Islet precursor cell (in vitro differentiated cells): Measurements from ENCODE around the gene CD70.
A peak's percentile ranks its signal among the peaks of the same experiment; 100 is the strongest.
"Not testable (repeated sequence)": the region's sequence is repeated elsewhere in the genome, so short reads cannot be mapped to it uniquely, and the experiment has no call there.

Source experiments
- DNase-seq: peaks from one replicate; pipeline ENCODE4 v3.0.0-alpha.2; 2018

CD70 gene

GRCh38 chr19:6568816-6569215 lies 22.1 kb downstream of the CD70 start:
- DNase-seq, result no peak

GRCh38 chr19:6568010-6568526 lies 22.9 kb downstream of the CD70 start:
- no peak for DNase-seq

DNA sequence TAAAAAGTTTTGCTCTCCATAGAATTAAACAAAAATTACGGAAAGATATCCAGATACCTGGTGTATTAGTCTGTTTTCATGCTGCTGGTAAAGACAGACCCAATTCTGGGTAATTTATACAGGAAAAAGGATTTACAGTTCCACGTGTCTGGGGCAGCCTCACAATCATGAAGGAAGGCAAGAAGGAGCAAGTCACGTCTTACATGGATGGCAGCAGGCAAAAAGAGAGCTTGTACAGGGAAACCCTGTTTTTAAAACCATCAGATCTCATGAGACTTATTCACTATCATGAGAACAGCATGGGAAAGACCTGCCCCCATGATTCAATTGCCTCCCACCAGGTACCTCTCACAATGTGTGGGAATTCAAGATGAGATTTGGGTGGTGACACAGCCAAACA lies 24.2 kb downstream of the CD70 start:
- DNase-seq, result not testable (repeated sequence)

- no peak for DNase-seq
Measured at GRCh38 chr19:6564393-6564792, 26.6 kb downstream of the CD70 start.

- DNase-seq, result not testable (repeated sequence)
Measured at GRCh38 chr19:6562437-6562836, 28.5 kb downstream of the CD70 start.

DNA sequence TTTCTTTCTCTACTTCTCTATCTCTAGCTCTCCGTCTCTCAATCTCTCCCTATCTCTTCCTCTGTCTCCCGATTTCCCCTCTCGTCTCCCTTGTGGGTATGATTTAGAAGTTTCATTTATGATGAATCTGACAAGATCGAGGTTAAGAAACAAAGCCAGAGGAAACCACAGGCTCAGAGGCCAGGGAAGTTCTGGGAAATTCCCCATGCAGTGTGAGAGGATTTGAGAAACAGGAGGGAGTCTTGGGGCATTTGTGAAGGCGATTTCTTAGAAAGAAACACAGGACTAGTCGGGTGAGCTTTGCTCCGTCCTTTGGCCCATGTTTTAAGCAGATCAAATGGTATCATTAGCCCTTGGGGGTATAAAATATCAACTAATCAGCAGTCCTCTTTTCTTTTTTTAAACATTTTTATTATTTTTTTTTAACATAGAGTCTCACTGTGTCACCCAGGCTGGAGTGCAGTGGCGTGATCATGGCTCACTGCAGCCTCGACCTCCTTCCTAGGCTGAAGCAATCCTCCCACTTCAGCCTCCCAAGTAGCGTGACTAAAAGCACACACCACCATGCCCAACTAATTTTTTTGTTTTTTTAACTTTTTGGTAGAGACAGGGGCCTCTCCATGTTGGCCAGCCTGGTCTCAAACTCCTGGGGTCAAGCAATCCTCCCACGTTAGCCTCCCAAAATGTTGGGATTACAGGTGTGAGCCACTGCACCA lies 34.3 kb downstream of the CD70 start:
- no peak for DNase-seq

GRCh38 chr19:6556043-6556449 lies 34.9 kb downstream of the CD70 start:
- no peak for DNase-seq

DNA sequence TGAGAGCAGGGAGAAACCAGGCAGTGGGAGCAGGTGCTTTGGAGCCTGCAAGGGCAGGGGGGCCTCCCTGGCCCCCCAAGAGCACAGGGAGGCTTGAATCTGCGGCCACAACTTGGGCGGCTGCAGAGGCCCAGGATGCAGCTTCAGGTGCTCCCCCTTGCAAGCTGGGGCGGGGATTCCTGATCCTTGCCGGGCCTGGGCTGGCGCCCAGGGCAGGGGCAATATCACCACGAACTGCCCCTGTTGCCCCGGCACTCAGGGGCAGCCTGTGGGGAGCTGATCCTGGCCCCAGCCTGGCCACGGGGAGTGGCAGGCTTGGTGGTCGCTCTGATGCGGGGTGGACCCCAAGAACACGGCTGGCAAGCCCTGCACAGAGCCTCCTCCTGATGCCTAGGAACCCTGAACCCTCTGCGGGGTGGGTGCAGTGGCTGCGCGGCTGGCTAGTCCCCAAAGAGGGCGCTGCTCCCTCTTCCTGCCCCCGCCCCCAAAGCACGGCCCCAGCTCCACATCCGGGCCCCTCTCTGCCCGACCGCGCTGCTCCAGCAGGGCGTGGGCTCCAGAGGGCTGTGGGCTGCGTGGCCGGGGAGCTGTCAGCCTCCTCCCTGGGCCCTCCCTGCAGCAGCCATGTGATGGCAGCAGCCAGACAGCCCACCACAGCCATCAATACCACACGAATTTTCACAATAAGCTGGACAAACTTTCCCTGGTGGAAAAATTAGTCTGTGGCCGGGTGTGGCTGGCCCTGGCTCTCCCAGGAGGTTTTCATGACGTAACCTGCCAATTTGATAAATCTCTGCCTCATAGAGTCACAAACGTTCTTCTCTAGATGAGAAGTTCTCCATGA lies 39.1 kb downstream of the CD70 start:
- peak; percentile 80 for DNase-seq

GRCh38 chr19:6551091-6551490 lies 39.9 kb downstream of the CD70 start:
- DNase-seq, result peak; percentile 51

GRCh38 chr19:6550679-6551078 lies 40.3 kb downstream of the CD70 start:
- DNase-seq, result not testable (repeated sequence)

- no peak for DNase-seq
Measured at GRCh38 chr19:6543866-6544347, 47.0 kb downstream of the CD70 start.

GRCh38 chr19:6540918-6541689 lies 49.8 kb downstream of the CD70 start:
- DNase-seq, result no peak

DNA sequence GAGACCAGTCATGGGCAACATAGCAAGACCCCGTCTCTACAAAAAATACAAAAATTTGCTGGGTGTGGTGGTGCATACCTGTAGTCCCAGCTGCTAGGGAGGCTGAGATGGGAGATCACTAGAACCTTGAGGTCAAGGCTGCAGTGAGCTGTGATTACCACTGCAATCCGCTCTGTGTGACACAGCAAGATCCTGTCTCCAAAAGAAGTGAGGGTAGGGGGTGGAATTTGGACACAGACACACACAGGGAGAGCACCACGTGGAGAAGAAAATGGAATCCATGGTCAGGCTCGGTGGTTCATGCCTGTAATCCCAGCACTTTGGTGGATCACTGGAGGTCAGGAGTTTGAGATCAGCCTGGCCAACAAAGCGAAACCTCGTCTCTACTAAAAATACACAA lies 51.4 kb downstream of the CD70 start:
- no peak for DNase-seq
